T-helper 22 cell (primary cell): ENCODE data around the gene DIRAS1.

Source experiments
- DNase-seq: peaks from one replicate; pipeline ENCODE4 v3.0.0-alpha.2; 2020; ENCODE audit warnings: low read depth

DIRAS1 gene

GRCh38 chr19:2755448-2755705 lies 34.2 kb upstream of the DIRAS1 start:
- DNase-seq, result no peak

- DNase-seq, result no peak
Observed at GRCh38 chr19:2754659-2755447, 33.7 kb upstream of the DIRAS1 start.

GRCh38 chr19:2751438-2751830 lies 30.3 kb upstream of the DIRAS1 start:
- DNase-seq, result no peak

GRCh38 chr19:2750808-2751437 lies 29.8 kb upstream of the DIRAS1 start:
- DNase-seq, result no peak

- DNase-seq, result no peak
Observed at GRCh38 chr19:2747349-2747748, 26.2 kb upstream of the DIRAS1 start.

GRCh38 chr19:2744113-2744512 lies 22.9 kb upstream of the DIRAS1 start:
- DNase-seq, result no peak

GRCh38 chr19:2743099-2743498 lies 21.9 kb upstream of the DIRAS1 start:
- no peak for DNase-seq

GRCh38 chr19:2740314-2740656 lies 19.1 kb upstream of the DIRAS1 start:
- no peak for DNase-seq

GRCh38 chr19:2739602-2740313 lies 18.6 kb upstream of the DIRAS1 start, which contains the start of gene SLC39A3:
Gene SLC39A3 (minus strand): TSS chr19:2740017. CDS start chr19:2737257, 2,760 bp downstream.
- DNase-seq, result peak; percentile 98

GRCh38 chr19:2736550-2737190 lies 15.5 kb upstream of the DIRAS1 start:
- DNase-seq, result no peak

GRCh38 chr19:2735374-2735773 lies 14.2 kb upstream of the DIRAS1 start:
- no peak for DNase-seq

GRCh38 chr19:2734589-2735288 lies 13.6 kb upstream of the DIRAS1 start:
- DNase-seq, result no peak

GRCh38 chr19:2733930-2734588 lies 12.9 kb upstream of the DIRAS1 start:
- DNase-seq, result no peak

GRCh38 chr19:2732883-2733282 lies 11.7 kb upstream of the DIRAS1 start:
- no peak for DNase-seq

GRCh38 chr19:2732157-2732725 lies 11.1 kb upstream of the DIRAS1 start:
- DNase-seq, result no peak

GRCh38 chr19:2731181-2731995 lies 10.2 kb upstream of the DIRAS1 start:
- DNase-seq, result no peak

- DNase-seq, result no peak
Observed at GRCh38 chr19:2729943-2730818, 9.0 kb upstream of the DIRAS1 start.

GRCh38 chr19:2728783-2729387 lies 7.7 kb upstream of the DIRAS1 start:
- no peak for DNase-seq

GRCh38 chr19:2727640-2727944 lies 6.4 kb upstream of the DIRAS1 start:
- DNase-seq, result no peak
